ENCODE measurements around the gene ZNF414. TPM values are rescaled to one million over a fixed set of nuclear protein-coding genes. Genes with fewer than 3 reads are reported as not detected.

ZNF414 gene
- total RNA-seq, 1 donor from 2014 or later, result 10.4 TPM

DNA sequence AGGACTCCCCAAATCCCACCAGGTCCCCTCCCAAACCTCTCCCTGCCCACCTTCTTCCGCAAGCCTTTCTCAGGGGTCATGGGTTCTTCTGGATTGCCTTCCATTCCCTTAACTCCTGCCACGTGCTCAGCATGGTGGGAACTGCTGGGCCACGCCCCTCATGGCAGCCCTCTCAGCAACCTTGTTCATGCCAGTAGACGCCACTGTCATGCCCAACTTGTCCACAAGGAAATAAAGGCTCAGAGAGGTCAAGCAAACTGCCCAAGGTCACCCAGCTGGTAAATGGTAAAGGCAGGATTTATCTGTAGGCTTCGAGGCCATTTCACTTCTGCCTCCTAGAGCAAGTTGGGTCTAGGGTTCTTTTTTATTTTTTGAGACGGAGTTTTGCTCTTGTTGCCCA is 22.4 kb downstream of the ZNF414 start:
- DNase-seq (ENCODE audit: low read depth), result no peak
- H3K4me3 ChIP-seq (ENCODE audit: low read depth, low read length), result no peak overlapping the region
- TF ChIP-seq, protein P1, sequence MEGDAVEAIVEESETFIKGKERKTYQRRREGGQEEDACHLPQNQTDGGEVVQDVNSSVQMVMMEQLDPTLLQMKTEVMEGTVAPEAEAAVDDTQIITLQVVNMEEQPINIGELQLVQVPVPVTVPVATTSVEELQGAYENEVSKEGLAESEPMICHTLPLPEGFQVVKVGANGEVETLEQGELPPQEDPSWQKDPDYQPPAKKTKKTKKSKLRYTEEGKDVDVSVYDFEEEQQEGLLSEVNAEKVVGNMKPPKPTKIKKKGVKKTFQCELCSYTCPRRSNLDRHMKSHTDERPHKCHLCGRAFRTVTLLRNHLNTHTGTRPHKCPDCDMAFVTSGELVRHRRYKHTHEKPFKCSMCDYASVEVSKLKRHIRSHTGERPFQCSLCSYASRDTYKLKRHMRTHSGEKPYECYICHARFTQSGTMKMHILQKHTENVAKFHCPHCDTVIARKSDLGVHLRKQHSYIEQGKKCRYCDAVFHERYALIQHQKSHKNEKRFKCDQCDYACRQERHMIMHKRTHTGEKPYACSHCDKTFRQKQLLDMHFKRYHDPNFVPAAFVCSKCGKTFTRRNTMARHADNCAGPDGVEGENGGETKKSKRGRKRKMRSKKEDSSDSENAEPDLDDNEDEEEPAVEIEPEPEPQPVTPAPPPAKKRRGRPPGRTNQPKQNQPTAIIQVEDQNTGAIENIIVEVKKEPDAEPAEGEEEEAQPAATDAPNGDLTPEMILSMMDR (conservative IDR thresholded peaks at IDR 0.05; ENCODE audit: low read depth, low read length), result no peak

DNA sequence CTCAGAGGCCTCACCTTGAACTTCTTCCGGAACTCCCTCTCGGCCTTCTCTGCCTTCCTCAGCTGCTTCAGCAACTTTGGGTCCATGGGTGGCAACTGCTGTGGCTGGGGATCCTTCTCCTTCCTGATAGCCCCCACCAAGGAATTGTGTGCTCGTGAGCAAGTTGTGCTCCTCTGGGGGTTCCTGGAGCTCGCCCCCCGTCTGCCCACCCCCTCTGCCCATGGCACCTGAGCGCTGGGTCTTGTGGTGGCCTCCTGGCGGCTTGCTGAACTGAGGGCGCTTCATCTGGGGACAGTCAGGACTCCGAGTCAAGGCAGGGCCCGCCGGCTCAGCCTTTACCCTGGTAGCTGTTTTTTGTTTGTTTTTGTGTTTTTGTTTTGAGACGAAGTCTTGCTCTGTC is 23.1 kb downstream of the ZNF414 start:
- TF ChIP-seq, protein P1 (conservative IDR thresholded peaks at IDR 0.05; ENCODE audit: low read depth, low read length), result no peak
- no peak for DNase-seq (ENCODE audit: low read depth)
- no peak overlapping the region for H3K4me3 ChIP-seq (ENCODE audit: low read depth, low read length)

DNA sequence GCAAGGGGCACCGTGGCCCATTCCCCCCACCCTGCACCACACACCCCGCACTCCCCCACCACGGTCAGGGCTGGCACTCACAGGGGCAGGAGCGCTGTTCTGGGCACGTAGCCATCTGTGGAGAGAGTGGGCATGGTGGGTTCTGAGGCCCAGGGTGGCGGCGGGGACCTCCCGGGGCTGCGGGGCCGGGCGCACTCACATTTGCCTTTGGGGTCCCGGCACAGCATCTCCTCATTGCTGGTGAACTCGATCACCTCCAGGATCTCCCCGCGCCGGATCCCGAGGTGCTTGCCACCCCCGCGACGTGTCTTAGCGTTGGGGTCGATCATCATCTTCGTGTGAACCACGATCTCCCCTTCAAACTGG is 23.6 kb downstream of the ZNF414 start:
- no peak for DNase-seq (ENCODE audit: low read depth)
- no peak overlapping the region for H3K4me3 ChIP-seq (ENCODE audit: low read depth, low read length)
- TF ChIP-seq, protein P1 (conservative IDR thresholded peaks at IDR 0.05; ENCODE audit: low read depth, low read length), result no peak

DNA sequence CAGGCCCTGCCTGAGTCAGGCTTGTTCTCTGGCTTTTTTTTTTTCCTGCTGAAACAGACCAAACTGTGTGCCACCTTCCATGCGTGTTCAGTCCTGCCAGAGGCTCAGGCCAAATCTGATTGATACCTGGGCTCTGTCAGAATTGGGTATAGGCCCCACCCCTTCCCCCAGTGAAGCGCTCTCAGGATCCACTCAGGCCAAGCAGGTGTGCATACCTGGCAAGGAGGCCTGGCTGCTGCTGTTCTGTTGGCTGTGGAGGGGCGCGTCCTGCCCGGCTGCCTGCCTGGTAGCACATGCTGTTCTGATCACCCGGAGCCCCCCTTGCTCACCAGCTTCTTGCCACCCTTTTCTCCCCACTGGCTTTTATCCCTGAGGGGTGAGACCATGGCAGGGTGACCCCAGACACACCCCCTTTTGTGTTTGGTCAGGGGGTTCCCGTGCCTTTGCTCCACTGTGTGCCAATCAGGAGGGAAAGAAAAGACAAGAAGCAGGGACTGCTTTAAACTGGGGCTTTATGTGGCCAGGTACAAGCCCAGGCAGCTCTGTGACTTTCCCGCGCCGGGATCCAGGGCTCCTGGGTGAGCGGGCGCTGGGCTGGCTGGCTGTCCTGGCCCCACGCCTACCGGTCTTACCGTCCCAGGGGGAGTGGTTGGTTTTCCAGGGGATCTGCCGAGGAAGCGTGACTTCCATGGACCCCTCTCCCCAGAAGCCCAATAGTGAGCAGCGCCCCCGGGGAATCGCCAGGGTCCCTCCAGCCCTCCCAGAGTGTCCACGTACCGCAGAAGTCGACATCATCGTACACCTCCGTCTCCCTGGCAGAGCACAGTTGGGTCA is 24.2 kb downstream of the ZNF414 start:
- no peak for DNase-seq (ENCODE audit: low read depth)
- TF ChIP-seq, protein P1 (conservative IDR thresholded peaks at IDR 0.05; ENCODE audit: low read depth, low read length), result no peak
- H3K4me3 ChIP-seq (ENCODE audit: low read depth, low read length), result no peak overlapping the region

DNA sequence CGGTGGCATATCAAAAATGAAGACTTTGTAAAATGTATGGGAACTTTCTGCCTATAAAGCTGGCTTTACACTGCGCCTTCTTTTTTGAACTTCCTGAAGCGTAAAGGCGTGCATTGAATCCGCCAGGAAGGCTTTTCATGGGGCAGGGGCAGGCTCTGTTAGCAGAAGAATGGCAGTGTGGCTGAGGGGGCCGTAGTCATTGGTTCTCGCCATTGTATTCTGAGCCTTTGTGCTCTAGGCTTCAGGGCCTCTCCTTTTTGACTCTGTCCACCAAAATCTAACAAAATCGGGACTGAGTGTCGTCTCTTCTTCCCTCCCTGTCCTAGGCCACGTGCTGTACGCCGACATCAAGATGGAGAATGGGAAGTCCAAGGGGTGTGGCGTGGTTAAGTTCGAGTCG is 25.6 kb downstream of the ZNF414 start:
- no peak overlapping the region for H3K4me3 ChIP-seq (ENCODE audit: low read depth, low read length)
- TF ChIP-seq, protein P1 (conservative IDR thresholded peaks at IDR 0.05; ENCODE audit: low read depth, low read length), result no peak
- no peak for DNase-seq (ENCODE audit: low read depth)

DNA sequence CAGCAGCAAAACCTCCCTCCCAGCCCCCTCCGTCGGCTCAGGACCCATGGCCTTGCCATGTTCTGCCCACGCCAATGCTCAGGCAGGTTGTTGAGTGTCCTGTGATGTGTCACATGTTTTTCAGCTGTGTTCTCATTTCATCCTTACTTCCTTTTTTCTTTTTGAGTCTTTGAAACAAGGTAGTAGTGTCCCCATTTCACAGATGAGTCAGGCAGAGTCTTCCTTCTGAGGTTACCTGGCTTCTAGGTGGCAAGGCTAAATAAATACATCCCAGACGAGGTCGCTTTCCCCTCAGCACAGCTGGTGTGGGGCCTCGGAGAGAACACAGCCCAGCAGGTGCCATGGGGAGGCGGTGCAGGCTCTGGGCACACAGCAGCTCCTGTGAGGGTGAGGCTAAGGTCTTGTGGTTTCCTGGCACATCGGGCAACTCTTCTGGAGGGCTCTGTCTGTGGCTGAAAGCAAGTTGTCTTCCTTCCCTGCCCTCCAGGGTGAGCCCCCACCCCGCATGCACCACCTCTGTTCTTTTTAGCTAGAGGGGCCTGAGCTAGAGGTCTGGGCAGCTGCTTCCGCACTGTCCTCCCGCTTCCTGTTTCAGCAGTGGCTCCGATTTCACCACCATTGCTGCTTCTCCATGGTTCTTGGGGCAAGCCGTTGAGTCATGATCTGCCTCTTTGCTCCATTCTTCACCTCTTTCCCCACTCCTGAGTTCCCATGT is 26.7 kb downstream of the ZNF414 start:
- TF ChIP-seq, protein P1 (conservative IDR thresholded peaks at IDR 0.05; ENCODE audit: low read depth, low read length), result no peak

More for the DNA sequence above, 26.7 kb downstream of the ZNF414 start:
- no peak for DNase-seq (ENCODE audit: low read depth)
- H3K4me3 ChIP-seq (ENCODE audit: low read depth, low read length), result no peak overlapping the region
